Anterior cingulate cortex (tissue), 58 donors: ENCODE data around the gene CARMIL1.

Source experiments
- DNase-seq, 58 donors: peaks; one replicate each; lab custom pipeline; 2025; lab: John Stamatoyannopoulos, UW

Gene CARMIL1

DNA sequence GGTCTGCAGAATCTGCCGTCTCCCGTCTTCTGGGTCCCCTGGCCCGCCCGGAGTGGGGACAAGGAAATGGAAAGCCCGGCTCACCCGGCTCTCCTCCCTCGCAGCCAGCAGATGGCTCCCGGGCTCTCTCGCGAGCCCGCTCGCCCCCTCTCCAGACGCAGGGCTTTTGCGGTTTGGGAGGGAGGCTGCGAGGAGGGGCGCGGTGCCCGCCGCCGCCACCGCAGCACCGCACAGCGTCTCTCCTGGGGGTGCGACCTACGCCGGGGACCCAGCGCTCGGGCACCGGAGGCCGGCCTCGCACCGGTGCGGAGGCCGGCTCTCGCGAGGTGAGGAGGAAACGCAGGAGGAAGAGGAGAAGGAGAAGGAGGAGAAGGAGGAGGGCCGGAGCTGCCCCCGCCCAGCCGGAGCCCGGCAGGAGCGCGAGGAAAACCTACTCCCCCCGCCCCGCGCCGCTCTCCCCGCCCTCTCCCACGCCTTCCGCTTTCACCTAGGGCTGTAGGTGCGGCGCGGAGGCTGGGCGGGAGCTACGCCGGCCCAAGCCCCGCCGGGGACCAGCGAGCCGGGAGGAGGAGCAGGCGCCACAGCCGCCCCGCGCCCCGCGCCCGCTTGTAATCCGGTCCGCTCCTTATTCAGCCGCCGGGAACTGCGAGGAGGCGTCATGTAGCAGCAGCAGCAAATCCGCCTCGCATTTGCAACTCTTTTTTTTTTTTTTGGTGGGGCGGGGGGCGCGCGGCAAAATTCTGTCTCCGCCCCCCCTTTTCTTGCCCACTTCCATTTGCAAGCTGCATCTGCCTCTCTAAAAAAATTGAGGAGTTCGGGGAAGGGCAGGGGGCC lies at the start of gene CARMIL1:
Gene CARMIL1, plus strand, starts transcription at position 461 of the 834 bp plus-strand sequence. CDS start 422 bp downstream, outside the sequence.
- peak in 56 of 58 donors; percentile 28 to 89 (median 67) for DNase-seq

DNA sequence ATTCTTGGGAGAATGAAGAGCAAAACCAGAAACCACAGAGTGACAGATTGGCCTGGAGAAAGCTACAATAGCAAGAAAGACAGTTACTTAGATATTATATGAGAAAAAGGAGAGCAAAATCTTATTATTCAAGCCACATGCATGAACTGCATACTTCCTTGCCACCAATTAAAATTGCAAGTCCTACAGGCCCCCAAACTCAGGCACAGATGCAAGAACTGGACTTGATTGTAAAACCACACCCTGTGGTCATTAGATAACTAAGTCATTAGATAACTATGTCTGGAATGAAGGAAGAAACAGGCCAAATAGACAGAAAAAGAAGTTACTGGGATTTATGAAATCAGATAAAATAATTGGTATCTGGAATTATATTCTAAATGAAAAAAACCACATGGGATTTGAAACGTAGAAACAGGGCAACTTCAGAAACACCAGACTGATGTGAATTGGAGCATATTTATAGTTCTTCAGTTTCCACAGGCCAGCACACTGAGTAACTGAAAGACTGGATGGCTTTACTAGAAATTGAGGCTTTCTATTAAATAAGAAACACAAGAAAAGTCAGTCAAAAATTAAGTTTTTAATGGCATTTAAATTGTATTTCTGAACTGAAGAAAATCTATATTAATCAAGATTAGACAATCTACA lies 49.4 kb upstream of the CARMIL1 start:
- no peak for DNase-seq

- DNase-seq = peak in 37 of 58 donors; percentile 4 to 76 (median 32)
Observed at GRCh38 chr6:25232479-25232878, 46.7 kb upstream of the CARMIL1 start.

DNA sequence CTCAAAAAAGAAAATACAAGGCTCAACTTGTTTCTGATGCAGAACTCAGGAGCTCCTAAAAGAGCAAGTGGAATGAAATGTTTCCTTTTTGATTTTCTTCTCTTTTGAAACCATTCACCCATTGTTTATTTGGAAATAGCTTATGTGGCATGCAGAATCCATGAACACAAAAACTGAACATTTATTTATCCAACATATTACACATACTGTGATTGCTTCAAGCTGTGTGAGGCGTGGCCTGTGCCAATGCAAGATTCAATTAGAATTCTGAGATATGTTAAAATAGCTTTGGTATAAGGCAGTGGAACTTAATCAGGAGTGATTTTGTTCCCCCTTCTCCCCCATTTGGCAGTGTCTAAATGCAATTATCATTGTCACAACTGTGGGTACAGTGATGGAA lies 45.9 kb upstream of the CARMIL1 start:
- no peak for DNase-seq

DNA sequence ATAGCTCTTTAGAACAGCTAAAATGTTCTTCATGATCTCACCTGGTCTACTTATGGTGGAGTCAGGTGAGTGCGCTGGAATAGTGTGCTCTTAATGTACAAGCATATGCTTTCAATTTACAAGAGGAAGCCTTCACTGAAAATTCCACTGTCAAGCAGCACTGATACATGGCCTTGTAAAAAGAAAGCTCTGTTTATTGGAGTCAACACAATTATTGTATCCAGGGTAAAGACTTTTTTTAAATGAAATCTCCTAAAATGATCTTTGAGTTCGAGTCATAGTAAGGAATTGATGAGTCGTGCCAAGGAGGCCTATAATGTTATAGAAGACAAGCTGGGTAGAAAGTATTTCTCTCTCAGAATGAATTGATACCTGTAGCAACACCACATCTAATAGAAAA lies 41.6 kb upstream of the CARMIL1 start:
- no peak for DNase-seq

- no peak for DNase-seq
Observed at GRCh38 chr6:25239059-25239458, 40.1 kb upstream of the CARMIL1 start.

DNA sequence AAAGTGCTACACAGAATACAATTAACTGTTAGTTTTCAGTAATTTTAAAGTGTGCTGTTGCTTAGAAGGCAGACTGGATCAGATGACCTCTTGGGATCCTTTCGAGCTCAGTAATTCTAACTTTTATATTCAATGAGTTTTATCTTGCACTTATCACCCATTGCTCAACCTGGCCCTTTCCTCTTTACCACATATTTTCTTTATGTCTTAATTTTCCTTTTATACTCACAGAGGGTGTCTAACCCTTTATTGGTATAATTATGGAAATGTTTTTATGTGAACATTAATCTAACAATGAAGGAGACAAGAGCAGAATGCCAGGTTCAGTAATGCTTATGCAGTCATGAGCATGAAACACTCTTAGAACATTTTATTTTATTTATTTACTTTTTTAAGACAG lies 39.7 kb upstream of the CARMIL1 start:
- DNase-seq = no peak

DNA sequence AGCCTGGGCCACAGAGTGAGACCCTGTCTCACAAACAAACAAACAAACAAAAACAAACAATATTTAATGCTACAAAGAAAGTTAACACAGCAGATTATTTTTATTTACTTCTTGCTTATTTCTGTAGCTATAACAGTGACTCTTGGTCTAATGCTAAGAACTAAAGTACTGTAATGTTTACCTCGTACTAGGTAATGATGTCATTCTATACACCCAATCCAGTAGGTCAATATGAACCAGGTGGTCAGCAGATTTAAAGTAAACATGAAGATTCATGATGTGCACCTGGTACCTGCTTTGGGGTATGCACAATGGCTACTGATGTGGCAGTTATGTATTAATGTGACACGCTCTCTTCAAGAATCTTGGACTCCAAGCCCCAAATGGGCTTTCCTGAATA lies 36.6 kb upstream of the CARMIL1 start:
- DNase-seq = no peak

DNA sequence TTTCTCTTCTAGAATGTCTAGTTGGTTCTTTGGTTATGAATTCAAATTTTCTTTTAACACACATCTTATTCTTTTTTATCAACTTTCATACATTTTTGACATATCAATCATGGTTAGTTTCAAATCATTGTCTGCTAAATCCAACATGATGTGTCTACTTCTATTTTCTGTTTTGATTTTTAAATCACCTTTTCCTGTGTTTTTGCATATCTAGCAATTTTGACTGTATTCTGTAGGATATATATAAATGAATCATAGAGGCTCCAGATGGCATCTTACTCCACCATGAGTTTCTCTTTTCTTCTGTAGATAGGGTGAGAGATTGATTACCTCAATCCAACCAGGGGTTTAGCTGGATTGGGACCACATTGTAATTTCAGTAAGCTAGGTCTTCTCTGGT lies 34.3 kb upstream of the CARMIL1 start:
- DNase-seq = no peak

DNA sequence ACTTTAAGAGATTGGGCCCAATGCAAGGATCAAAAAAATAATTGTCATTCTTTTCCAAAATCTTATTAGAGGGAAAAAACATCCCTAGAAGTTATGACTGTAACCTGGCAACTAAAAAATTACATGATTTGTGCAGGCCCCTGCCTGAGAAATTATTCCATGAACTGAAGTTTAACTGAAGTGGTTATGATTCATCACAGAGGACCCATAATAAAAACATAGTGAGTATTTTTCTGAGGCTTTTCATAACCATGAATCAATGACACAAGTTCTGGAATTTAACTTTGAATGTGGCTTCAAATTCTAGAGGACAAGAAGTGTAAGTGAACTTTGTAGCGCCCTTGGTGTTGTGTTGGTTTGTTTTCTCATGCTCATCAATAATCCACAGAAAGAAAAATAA lies 31.1 kb upstream of the CARMIL1 start:
- DNase-seq = no peak

DNA sequence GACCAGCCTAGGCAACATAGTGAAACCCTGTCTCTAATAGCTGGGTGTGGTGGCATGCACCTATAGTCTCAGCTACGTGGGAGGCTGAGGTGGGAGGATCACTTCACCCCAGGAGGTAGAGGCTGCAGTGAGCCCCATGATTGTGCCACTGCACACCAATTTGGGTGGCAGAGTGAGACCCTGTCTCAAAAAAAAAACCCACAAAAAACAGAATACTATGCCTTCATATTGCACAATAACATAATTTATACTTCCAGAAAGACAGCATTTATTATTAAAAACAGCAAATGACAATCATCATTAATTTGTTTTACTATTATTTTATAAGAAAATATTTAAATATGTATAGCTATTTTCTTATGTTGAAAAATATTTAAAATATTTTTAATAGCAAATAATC lies 30.0 kb upstream of the CARMIL1 start:
- DNase-seq = no peak

GRCh38 chr6:25250878-25251277 lies 28.3 kb upstream of the CARMIL1 start:
- no peak for DNase-seq

DNA sequence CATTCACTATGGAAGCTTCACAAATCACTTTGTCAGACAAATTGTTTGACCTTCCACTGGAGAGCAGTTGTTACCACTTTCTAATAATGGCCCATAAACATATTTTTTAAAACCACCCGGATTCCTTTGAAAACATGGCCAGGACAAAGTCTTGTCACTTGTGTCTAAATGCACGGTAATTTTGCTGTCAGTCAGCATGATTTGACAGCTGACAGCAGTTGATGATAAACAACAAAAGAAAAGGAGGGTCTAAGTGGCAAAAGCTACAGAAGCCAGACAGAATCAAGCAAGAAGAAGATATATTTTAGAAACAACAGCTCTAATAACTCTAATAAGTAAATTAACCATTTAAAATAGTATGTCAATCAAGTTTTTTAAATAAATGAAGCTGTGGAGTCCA lies 27.7 kb upstream of the CARMIL1 start:
- no peak for DNase-seq

DNA sequence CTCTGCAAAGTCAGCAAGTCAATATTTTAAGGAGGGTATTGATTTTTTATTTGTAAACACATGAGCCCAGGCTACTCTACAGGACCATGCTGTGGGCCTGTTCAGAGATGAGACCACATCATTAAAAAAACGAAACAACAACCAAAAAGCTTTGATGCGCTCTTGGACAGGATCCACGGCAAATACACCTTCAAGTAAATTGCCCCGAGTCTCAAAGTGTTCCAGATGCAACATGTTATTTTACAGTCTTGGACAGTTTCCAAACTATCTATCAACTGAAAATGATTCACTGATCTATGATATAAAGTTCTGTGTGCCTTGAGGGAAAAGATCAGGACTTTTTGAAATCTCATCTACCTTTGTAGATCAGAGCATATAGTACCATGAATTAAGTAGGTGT lies 25.8 kb upstream of the CARMIL1 start:
- DNase-seq = no peak

DNA sequence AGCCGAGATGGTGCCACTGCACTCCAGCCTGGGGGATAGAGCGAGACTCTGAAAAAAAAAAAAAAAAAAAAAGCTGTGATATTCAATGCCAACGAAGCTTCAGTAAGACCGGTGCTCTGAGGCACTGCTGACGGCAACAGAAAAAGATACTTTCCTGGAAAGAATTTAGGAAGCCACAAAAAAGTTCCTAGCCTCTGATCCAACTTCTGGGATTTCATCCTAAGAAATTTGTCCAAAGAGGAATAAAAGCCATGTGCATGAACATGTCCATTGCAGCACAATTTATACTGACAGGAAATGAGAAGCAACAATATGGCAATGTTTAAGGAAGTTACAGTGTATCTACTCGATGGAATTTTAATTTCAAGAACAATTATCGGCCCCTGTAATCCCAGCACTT lies 24.5 kb upstream of the CARMIL1 start:
- DNase-seq = no peak

DNA sequence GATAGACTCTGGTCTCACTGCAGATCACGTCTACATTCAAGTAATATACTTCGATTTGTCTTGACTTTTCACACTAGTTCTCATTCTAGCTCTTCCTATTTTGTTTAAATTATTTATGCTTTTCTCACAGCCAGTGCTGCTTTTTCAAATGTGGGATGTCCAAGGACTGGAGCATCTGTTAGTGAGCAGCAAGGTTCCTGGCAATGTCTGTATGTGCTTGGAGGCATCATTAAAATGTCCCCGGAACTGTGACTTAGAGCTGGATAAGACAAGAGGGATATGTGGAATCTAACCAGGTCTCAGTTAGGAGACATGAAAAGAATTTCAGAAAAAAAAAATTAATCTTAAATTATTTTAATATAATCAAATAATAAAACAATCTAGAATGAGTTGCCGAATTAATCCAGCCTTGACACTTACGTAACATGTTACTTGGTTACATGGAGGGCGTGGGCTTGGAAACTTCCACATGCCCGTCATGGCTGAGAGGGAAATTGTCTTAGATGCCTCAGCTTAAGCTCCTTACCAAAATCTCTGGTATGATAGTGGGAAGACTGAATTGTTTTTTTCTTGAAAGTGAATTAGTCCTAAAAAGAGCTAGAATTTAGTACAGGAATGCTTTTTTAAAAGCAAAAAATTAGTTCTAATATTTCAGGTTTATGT lies 21.4 kb upstream of the CARMIL1 start:
- no peak for DNase-seq

DNA sequence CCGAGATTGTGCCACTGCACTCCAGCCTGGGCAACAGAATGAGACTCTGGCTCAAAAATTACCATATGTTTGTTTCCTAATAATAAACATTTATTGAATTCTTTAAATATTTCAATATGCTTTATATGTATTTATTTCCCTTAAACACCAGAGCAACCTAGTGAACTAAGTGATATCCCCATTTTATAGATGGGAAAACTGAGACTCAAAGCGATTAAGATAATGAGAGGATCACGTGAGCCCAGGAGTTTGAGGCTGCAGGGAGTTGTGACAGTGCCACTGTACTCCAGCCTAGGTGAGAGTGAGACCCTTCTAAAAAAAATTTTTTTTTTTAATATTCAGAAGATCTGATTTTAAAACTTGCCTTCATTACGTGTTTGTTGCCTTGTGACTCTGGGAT lies 19.4 kb upstream of the CARMIL1 start:
- DNase-seq = no peak

- no peak for DNase-seq
Observed at GRCh38 chr6:25263657-25264056, 15.5 kb upstream of the CARMIL1 start.

- DNase-seq = no peak
Observed at GRCh38 chr6:25266456-25267100, 12.6 kb upstream of the CARMIL1 start.

GRCh38 chr6:25267662-25268061 lies 11.5 kb upstream of the CARMIL1 start:
- no peak for DNase-seq

- DNase-seq = no peak
Observed at GRCh38 chr6:25270559-25270958, 8.6 kb upstream of the CARMIL1 start.
